Endodermal cell (in vitro differentiated cells): ENCODE results near the gene GATA3. TPM values are rescaled to one million over a fixed set of nuclear protein-coding genes. Genes with fewer than 3 reads are reported as not detected.
A peak's percentile ranks its signal among the peaks of the same experiment; 100 is the strongest.

ENCODE experiments used
- DNase-seq: peaks from one replicate; pipeline ENCODE4 v3.0.0-alpha.2; 2017
- H3K27ac ChIP-seq: 2 replicates; pipeline ENCODE4 v1.5.1; 2013; ENCODE audit warnings: mild to moderate bottlenecking, low read depth, low read length, moderate library complexity
- H3K27me3 ChIP-seq: 2 replicates; pipeline ENCODE4 v1.6.1; 2013; ENCODE audit warnings: mild to moderate bottlenecking, low read length, moderate library complexity; ENCODE audit not compliant: insufficient read depth, control insufficient read depth, poor library complexity, severe bottlenecking
- H3K36me3 ChIP-seq: 2 replicates; pipeline ENCODE4 v1.7.0; 2013; ENCODE audit warnings: mild to moderate bottlenecking, low read length, moderate library complexity; ENCODE audit not compliant: control insufficient read depth, insufficient read depth
- H3K4me1 ChIP-seq: one replicate; pipeline ENCODE4 v1.7.0; 2013; ENCODE audit warnings: low read length; ENCODE audit not compliant: control insufficient read depth, insufficient read depth
- H3K4me3 ChIP-seq: 2 replicates; pipeline ENCODE4 v1.5.1; 2013; ENCODE audit warnings: mild to moderate bottlenecking, low read length, moderate library complexity
- H3K9ac ChIP-seq: 2 replicates; pipeline ENCODE4 v1.6.1; 2013; ENCODE audit warnings: mild to moderate bottlenecking, low read length, moderate library complexity; ENCODE audit not compliant: poor library complexity, severe bottlenecking; ENCODE audit errors: extremely low read depth
- H3K9me3 ChIP-seq: 2 replicates; pipeline ENCODE4 v1.6.1; 2013; ENCODE audit warnings: mild to moderate bottlenecking, low read length, moderate library complexity; ENCODE audit not compliant: control insufficient read depth
- H3K27ac Mint-ChIP-seq: 2 replicates; pipeline ENCODE4 v1.8.0; 2020; ENCODE audit warnings: mixed read lengths
- H3K27me3 Mint-ChIP-seq: 2 replicates; pipeline ENCODE4 v1.8.0; 2021; ENCODE audit warnings: mild to moderate bottlenecking, mixed read lengths; ENCODE audit not compliant: insufficient read depth
- H3K36me3 Mint-ChIP-seq: 2 replicates; pipeline ENCODE4 v1.8.0; 2020; ENCODE audit warnings: low read depth, mixed read lengths
- H3K4me1 Mint-ChIP-seq: 2 replicates; pipeline ENCODE4 v1.8.0; 2020; ENCODE audit warnings: mixed read lengths
- H3K4me3 Mint-ChIP-seq: 2 replicates; pipeline ENCODE4 v1.8.0; 2020; ENCODE audit warnings: mild to moderate bottlenecking, moderate library complexity, mixed read lengths
- H3K9me3 Mint-ChIP-seq: 2 replicates; pipeline ENCODE4 v1.8.0; 2020; ENCODE audit warnings: mild to moderate bottlenecking, mixed read lengths
- WGBS, 2 experiments: methylation state at CpG; one replicate each; pipeline versions ENCODE4 v1.1.5 to v1.1.7; 2013; ENCODE audit warnings: missing lambda C conversion rate in 2 of 2, mixed read lengths in 1 of 2; ENCODE audit not compliant: insufficient coverage in 1 of 2, insufficient read length in 1 of 2; 5-methylcytosine and 5-hydroxymethylcytosine counted together
- total RNA-seq, 2 donors: library from RNA; stranded (reverse); fragmentation: NEBNext Ultra II Directional in 1 of 2; extraction: Animal tissue kit (Norgen Biotek cat#: 25700) in 1 of 2; gene quantifications; 2 replicates in 1 of 2; 3 replicates in 1 of 2; pipeline ENCODE4 v1.2.1, GENCODE V29; 2021
- TF ChIP-seq, protein P1 (sequence below): fragments of 200-600 bp; sonication (generic); conservative IDR thresholded peaks from 2 replicates; pipeline ENCODE4 v1.5.0; 2021; ENCODE audit warnings: antibody characterized with exemption, mild to moderate bottlenecking

GATA3 gene
- total RNA-seq, 2 donors from 2014 or later = 51.3 to 103 TPM

DNA sequence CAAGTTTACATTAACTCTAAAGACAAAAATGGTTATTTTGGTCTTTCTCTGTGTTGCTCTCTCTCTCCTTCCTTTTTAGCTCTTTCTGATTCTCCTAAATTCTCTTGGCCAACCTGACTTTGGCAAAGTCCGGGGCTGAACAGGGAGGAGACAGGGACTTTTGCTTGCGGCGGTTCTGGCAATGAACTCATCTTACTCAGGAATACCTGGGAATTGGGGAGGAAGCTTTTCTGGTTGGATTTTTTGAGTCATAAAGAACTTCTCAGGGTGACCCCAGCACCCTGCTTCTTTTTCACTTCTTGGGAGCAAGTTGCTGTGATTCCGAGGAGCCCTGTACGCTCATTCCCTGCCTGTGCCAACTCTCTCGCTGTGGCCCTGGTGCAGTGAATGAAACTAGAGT lies 16.0 kb downstream of the GATA3 start:
- Mint-ChIP-seq H3K4me1 (peaks cover 39% of the 10 kb centered on the region), H3K27ac (no peak overlapping the region), H3K9me3 (no peaks in the 10 kb centered on the region), H3K4me3 (no peak overlapping the region), H3K27me3 (peaks cover 45% of the 10 kb centered on the region), H3K36me3 (peaks cover 78% of the 10 kb centered on the region)
- TF ChIP-seq, protein P1, sequence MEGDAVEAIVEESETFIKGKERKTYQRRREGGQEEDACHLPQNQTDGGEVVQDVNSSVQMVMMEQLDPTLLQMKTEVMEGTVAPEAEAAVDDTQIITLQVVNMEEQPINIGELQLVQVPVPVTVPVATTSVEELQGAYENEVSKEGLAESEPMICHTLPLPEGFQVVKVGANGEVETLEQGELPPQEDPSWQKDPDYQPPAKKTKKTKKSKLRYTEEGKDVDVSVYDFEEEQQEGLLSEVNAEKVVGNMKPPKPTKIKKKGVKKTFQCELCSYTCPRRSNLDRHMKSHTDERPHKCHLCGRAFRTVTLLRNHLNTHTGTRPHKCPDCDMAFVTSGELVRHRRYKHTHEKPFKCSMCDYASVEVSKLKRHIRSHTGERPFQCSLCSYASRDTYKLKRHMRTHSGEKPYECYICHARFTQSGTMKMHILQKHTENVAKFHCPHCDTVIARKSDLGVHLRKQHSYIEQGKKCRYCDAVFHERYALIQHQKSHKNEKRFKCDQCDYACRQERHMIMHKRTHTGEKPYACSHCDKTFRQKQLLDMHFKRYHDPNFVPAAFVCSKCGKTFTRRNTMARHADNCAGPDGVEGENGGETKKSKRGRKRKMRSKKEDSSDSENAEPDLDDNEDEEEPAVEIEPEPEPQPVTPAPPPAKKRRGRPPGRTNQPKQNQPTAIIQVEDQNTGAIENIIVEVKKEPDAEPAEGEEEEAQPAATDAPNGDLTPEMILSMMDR = no peak
- Histone ChIP-seq H3K9ac (no peak overlapping the region), H3K4me1 (peaks cover 18% of the 10 kb centered on the region), H3K4me3 (no peak overlapping the region), H3K27me3 (no peaks in the 10 kb centered on the region), H3K27ac (no peak overlapping the region), H3K9me3 (peaks cover 8% of the 10 kb centered on the region), H3K36me3 (peaks cover 90% of the 10 kb centered on the region)
- WGBS, 2 experiments = 95 to 98% methylated on average over 5 to 6 of the region's 6 CpGs
- no peak for DNase-seq

DNA sequence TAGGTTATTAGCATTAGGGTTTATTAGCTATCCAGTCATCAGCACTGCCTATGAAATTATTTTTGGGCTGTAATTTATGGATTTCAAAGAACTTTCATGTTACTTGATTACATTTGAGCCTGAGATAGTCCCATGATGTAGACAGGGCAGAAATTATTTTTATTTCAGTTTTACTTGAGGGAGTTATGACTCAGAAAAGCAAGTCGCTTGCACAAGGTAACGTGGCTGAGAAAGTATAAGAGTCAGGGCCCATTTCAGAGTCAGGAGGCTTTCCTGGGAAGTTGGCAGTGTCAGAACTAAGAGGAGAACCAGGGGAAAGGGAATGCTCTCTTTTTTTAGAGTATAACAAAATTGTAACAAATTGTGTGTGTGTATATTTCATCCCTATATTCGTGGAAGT lies 16.5 kb downstream of the GATA3 start:
- peaks cover 39% of the 10 kb centered on the region for H3K4me1 Mint-ChIP-seq
- Histone ChIP-seq H3K9ac (no peak overlapping the region), H3K9me3 (peaks cover 8% of the 10 kb centered on the region), H3K4me1 (peaks cover 23% of the 10 kb centered on the region), H3K27me3 (no peaks in the 10 kb centered on the region), H3K4me3 (no peak overlapping the region), H3K27ac (no peak overlapping the region), H3K36me3 (peaks cover 89% of the 10 kb centered on the region)
- WGBS, 2 experiments = 93 to 100% methylated on average over 2 to 3 of the region's 3 CpGs
- DNase-seq = no peak
- H3K36me3 Mint-ChIP-seq = peaks cover 73% of the 10 kb centered on the region
- H3K27ac Mint-ChIP-seq = no peak overlapping the region
- H3K27me3 Mint-ChIP-seq = peaks cover 42% of the 10 kb centered on the region
- no peak overlapping the region for H3K4me3 Mint-ChIP-seq
- no peaks in the 10 kb centered on the region for H3K9me3 Mint-ChIP-seq
- TF ChIP-seq, protein P1 = no peak

DNA sequence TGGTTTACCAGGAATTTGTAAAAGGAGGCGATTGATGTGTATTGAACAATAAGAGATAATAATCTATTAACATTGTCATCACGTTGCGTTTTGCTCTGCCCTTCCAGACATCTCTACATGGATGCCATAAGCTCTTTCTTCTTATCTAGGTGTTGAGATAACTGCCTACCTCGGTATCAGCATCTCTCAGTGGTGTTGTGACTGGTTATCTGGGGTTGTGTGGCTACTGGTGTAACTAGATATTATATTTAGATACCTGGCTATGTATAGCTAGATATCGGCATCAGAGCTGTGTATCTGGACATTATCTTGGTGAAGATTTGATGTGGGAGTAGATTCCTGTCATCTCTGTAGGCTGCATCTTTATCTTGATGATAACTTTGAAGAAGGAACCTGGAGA lies 17.2 kb downstream of the GATA3 start:
- H3K4me3 ChIP-seq = no peak overlapping the region
- Mint-ChIP-seq H3K4me3 (no peak overlapping the region), H3K27me3 (peaks cover 36% of the 10 kb centered on the region), H3K4me1 (peaks cover 35% of the 10 kb centered on the region), H3K9me3 (no peaks in the 10 kb centered on the region), H3K36me3 (peaks cover 66% of the 10 kb centered on the region), H3K27ac (peak overlapping the region; percentile 45)
- peaks cover 83% of the 10 kb centered on the region for H3K36me3 ChIP-seq
- H3K4me1 ChIP-seq = peaks cover 23% of the 10 kb centered on the region
- no peak for DNase-seq
- TF ChIP-seq, protein P1 = no peak
- H3K9me3 ChIP-seq = peaks cover 1% of the 10 kb centered on the region
- 39 to 100% methylated on average over 1 to 4 of the region's 5 CpGs for WGBS, 2 experiments
- H3K9ac ChIP-seq = peak overlapping the region; percentile 18
- no peaks in the 10 kb centered on the region for H3K27me3 ChIP-seq
- H3K27ac ChIP-seq = no peak overlapping the region
